Ishikawa (cell line): ENCODE measurements around the gene ATOH1.

Experiments used
- CEBPB ChIP-seq: IDR thresholded peaks from 2 replicates; pipeline ENCODE4 v1.6.1; 2012
- CREB1 ChIP-seq: IDR thresholded peaks from 2 replicates; pipeline ENCODE4 v1.6.1; 2012; ENCODE audit warnings: low read depth
- EP300 ChIP-seq: IDR thresholded peaks from 2 replicates; pipeline ENCODE4 v1.6.1; 2012; ENCODE audit warnings: borderline replicate concordance
- FOXM1 ChIP-seq: IDR thresholded peaks from 2 replicates; pipeline ENCODE4 v1.6.1; 2012; ENCODE audit warnings: low read depth, borderline replicate concordance
- RAD21 ChIP-seq: IDR thresholded peaks from 2 replicates; pipeline ENCODE4 v1.6.1; 2012; ENCODE audit warnings: low read depth
- REST ChIP-seq: IDR thresholded peaks from 2 replicates; pipeline ENCODE4 v1.6.1; 2012; ENCODE audit warnings: low read depth, mild to moderate bottlenecking
- TAF1 ChIP-seq: IDR thresholded peaks from 2 replicates; pipeline ENCODE4 v1.6.1; 2012; ENCODE audit warnings: low read depth, mild to moderate bottlenecking
- TCF12 ChIP-seq: IDR thresholded peaks from 2 replicates; pipeline ENCODE4 v1.6.1; 2012; ENCODE audit warnings: low read depth
- USF1 ChIP-seq: IDR thresholded peaks from 2 replicates; pipeline ENCODE4 v1.6.1; 2012
- YY1 ChIP-seq: IDR thresholded peaks from 2 replicates; pipeline ENCODE4 v1.6.1; 2012; ENCODE audit warnings: low read depth
- ZBTB7A ChIP-seq: IDR thresholded peaks from 2 replicates; pipeline ENCODE4 v1.6.1; 2012; ENCODE audit warnings: low read depth
- TF ChIP-seq, protein P1 (sequence below): IDR thresholded peaks from 2 replicates; pipeline ENCODE4 v1.6.1; 2012

DNA sequence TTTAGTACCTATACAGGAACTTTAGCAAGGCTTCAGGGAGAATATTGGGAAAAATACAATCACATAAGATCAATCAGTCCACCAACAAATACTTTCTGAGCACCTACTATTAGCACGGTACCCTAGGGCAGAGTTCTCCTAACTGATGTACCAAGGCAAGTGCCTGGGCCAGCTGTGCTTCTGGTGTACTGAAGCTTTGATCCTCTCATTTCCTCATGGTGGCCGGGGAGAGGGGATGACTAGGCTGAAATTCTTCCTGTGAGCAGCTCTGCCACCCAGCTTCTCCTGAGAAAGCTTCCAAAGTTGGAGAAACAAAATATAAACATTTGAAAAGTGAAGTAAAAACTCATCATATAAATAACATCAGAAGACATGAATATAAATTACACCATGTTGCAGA, 49.3 kb upstream of the ATOH1 start:
- TF ChIP-seq RAD21 (no peak), TAF1 (no peak), REST (no peak), EP300 (no peak), CREB1 (no peak), CEBPB (no peak), ZBTB7A (no peak), USF1 (no peak), YY1 (no peak), TCF12 (no peak), FOXM1 (no peak)
- TF ChIP-seq, protein P1, sequence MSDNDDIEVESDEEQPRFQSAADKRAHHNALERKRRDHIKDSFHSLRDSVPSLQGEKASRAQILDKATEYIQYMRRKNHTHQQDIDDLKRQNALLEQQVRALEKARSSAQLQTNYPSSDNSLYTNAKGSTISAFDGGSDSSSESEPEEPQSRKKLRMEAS, result no peak
